HG03060 (cell line): Measurements from ENCODE around the gene COQ3.

ENCODE experiments used
- ATAC-seq: cut with Tn5 transposase; IDR thresholded peaks from one replicate; pipeline ENCODE4 v1.9.1; 2021; ENCODE audit warnings: low read depth, moderate number of reproducible peaks; ENCODE audit not compliant: unreplicated experiment

COQ3 gene

DNA sequence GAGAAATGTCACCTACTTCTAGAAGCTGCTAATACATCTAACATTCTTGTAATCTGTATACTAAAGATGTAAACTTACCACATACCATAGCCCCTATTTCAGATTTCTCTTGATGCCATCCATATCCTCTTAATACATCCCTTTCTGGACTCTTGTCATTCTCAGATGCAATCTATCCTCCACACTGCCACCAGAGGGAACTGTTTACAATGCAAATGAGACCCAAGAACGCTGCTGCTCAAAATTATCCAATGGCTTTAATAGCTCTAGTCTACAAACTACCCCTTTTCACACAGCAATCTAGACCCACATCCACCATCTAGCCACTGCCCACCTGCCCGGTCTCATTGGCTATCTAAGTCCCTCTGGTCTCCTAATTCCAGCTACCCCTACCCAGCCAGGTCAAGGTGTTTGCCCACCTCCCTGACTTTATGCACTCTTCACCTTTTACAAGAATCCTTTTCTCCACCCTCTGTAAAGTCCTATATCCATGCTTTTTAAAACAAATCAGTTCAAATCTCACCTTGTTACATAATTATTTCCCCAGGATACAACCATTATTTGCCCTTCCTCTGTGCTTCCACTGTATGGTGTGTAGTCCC is 59.4 kb downstream of the COQ3 start:
- peak; percentile 23 for ATAC-seq

DNA sequence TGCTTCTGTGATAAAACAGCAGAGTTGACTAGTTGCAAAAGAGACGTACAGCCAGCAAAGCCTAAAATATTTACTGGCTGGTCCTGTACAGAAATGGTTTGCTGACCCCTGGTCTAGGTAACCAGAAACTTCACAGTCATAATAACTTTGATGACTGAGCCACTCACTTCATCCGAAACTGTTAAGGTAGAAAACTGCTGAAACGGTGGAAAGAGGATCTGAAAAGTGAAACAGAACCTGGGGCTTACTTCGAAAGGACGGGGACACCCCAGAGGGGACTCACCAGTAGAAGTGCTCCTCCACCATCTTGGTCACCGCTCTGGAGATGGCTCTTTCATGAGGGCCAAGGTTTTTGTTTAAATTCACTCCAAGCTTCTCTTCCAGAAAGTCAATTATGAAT is 60.9 kb downstream of the COQ3 start:
- peak; percentile 90 for ATAC-seq

DNA sequence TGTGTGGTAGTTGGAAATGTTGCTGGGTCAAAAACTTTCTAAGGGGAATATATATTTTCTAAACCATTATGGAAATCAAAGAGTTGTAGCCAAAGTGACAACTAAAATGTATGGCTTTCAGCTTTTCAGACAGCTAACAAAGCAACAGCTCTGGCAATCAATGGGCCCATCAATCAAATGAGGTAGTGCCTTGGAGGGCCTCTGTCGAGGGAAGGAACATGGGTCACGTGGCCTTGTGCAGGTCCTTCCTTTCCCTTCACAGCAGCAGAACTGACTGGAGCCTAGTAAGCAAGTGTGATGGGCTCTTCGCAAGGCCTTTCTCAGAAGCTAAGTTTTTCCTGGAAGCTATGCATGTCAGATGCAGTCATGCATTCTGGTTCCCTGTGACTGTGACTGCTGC is 62.5 kb downstream of the COQ3 start:
- no peak for ATAC-seq

DNA sequence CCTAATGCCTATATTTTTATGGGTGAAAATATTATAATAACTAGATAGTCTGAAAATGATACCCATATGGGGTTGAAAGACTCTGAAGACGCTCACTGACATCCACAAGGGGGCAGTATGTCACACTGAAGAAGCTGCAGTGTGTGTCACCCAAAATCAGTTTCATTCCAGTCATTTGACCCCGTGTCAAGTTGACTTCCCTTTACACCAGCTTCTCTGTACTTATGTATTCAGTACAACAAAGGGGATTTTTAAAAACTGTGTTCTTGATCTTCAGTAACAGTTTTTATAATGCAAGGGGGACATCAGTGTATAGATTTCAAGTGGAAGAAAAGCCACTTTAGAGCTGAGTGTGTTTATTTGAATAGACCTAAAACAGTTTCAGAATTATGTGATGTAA is 63.8 kb downstream of the COQ3 start:
- peak; percentile 71 for ATAC-seq

DNA sequence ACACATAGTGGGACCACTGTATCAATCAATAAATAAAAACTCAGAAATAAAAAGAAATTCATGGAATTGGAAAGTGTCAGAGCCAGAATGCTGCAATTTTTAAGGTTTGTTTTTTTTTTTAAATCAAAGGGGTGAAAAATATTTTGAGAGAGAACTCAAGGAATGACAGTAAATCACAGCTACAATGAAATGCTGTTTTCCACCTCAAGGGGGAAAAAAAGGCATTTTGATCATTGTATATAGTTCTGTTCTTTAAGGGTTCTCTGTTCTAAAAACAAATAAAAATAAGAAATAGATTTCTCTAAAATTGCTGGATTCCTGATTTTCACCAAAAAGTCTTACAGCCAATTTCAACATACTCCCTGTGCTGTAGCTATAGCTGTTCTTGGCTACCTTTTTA is 69.0 kb downstream of the COQ3 start:
- no peak for ATAC-seq
